Measurements from ENCODE around the gene KRTAP3-3.

Gene KRTAP3-3

DNA sequence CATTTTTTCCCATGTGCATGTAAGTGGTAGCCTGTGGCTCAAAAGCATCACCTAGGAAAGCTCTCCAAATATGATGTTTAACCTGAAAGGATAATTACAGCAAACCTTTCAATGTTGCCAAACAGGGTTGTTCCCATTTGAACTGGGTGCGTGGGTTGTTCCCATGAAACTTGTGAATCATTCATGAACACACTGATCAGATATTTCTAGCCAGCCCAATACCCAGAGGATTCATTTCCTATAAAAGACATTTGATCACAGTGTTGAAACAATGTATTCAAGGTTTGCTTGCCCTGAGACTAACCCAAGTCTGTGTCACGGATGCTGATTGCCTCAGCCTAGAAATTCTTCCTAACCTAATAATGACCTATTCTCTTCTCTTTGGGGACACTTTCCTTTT is 40.1 kb downstream of the KRTAP3-3 start:
- Histone ChIP-seq H3K9ac (ENCODE audit: low read depth, low read length, poor library complexity, severe bottlenecking) (no peak overlapping the region), H3K4me3 (ENCODE audit: low read length, poor library complexity, severe bottlenecking) (no peak overlapping the region), H3K79me2 (ENCODE audit: insufficient read depth, low read length) (no peaks in the 10 kb centered on the region), H3K4me2 (ENCODE audit: low read depth, low read length, poor library complexity, severe bottlenecking) (no peak overlapping the region), H3K36me3 (ENCODE audit: insufficient read depth, low read length) (no peaks in the 10 kb centered on the region), H3K27me3 (ENCODE audit: insufficient read depth, low read length, poor library complexity, severe bottlenecking) (peaks cover 6% of the 10 kb centered on the region), H2AFZ (ENCODE audit: low read length) (no peak overlapping the region), H3K9me2 (replicated peaks; ENCODE audit: low read depth, low read length) (no peaks in the 10 kb centered on the region), H4K20me1 (ENCODE audit: insufficient read depth, low read length, poor library complexity, severe bottlenecking) (no peaks in the 10 kb centered on the region), H3F3A (ENCODE audit: low read depth) (no peaks in the 10 kb centered on the region), H3K9me3 (ENCODE audit: insufficient read depth, low read depth, low read length) (no peaks in the 10 kb centered on the region), H3K4me1 (ENCODE audit: insufficient read depth, low read length, poor library complexity, severe bottlenecking) (no peaks in the 10 kb centered on the region)
- no peak for TF ChIP-seq EZH2phosphoT487 (IDR thresholded peaks at IDR 0.05; ENCODE audit: borderline replicate concordance)
- TF ChIP-seq, protein P1, sequence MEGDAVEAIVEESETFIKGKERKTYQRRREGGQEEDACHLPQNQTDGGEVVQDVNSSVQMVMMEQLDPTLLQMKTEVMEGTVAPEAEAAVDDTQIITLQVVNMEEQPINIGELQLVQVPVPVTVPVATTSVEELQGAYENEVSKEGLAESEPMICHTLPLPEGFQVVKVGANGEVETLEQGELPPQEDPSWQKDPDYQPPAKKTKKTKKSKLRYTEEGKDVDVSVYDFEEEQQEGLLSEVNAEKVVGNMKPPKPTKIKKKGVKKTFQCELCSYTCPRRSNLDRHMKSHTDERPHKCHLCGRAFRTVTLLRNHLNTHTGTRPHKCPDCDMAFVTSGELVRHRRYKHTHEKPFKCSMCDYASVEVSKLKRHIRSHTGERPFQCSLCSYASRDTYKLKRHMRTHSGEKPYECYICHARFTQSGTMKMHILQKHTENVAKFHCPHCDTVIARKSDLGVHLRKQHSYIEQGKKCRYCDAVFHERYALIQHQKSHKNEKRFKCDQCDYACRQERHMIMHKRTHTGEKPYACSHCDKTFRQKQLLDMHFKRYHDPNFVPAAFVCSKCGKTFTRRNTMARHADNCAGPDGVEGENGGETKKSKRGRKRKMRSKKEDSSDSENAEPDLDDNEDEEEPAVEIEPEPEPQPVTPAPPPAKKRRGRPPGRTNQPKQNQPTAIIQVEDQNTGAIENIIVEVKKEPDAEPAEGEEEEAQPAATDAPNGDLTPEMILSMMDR (conservative IDR thresholded peaks at IDR 0.05; ENCODE audit: low read length), result no peak

DNA sequence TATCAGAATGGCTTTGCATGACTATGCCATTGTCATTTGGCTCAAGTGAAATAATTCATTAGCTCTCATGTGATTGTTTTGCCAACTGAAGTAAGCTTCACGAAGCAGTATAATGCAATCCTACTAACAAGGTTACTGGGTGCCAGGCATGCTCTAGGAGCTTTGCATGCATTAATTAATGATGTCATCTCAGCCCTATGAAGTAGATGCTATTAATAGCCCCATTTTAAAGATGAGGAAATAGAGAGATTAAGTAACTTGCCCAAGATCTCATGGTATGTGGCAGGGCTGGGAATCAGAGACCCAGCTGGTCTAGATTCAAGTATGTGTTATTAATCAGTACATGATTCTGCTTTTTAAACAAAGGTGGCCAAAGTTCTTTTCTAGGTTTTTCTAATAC is 41.3 kb downstream of the KRTAP3-3 start:
- Histone ChIP-seq H3K9ac (ENCODE audit: low read depth, low read length, poor library complexity, severe bottlenecking) (no peak overlapping the region), H3K79me2 (ENCODE audit: insufficient read depth, low read length) (no peaks in the 10 kb centered on the region), H3K36me3 (ENCODE audit: insufficient read depth, low read length) (no peaks in the 10 kb centered on the region), H3K4me2 (ENCODE audit: low read depth, low read length, poor library complexity, severe bottlenecking) (no peak overlapping the region), H3K9me2 (replicated peaks; ENCODE audit: low read depth, low read length) (no peaks in the 10 kb centered on the region), H3K27me3 (ENCODE audit: insufficient read depth, low read length, poor library complexity, severe bottlenecking) (peaks cover 6% of the 10 kb centered on the region), H4K20me1 (ENCODE audit: insufficient read depth, low read length, poor library complexity, severe bottlenecking) (no peaks in the 10 kb centered on the region), H2AFZ (ENCODE audit: low read length) (no peak overlapping the region), H3F3A (ENCODE audit: low read depth) (no peaks in the 10 kb centered on the region), H3K4me1 (ENCODE audit: insufficient read depth, low read length, poor library complexity, severe bottlenecking) (no peaks in the 10 kb centered on the region), H3K9me3 (ENCODE audit: insufficient read depth, low read depth, low read length) (no peaks in the 10 kb centered on the region), H3K4me3 (ENCODE audit: low read length, poor library complexity, severe bottlenecking) (no peak overlapping the region)
- TF ChIP-seq, protein P1 (conservative IDR thresholded peaks at IDR 0.05; ENCODE audit: low read length), result no peak
- TF ChIP-seq EZH2phosphoT487 (IDR thresholded peaks at IDR 0.05; ENCODE audit: borderline replicate concordance), result no peak

DNA sequence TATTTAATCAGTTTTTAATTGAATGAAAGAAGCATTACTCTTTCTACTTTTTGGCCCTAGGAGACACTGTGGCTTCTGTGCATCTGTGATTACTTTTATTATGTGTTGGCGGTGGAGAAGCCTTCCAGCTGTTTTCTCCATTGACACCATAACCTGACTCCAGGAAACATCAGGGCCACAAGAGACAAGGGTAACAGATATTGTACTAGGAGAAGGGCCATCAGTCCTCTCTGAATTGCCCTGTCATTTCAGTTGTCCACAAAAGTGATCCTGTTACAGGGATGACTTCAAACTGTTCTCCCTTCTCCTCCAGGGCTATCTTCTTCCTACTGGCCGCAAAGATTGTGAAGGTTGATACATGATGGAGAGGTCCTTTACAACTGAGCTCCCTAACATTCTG is 41.8 kb downstream of the KRTAP3-3 start:
- Histone ChIP-seq H3K4me2 (ENCODE audit: low read depth, low read length, poor library complexity, severe bottlenecking) (no peak overlapping the region), H3K9me2 (replicated peaks; ENCODE audit: low read depth, low read length) (no peaks in the 10 kb centered on the region), H3K9me3 (ENCODE audit: insufficient read depth, low read depth, low read length) (no peaks in the 10 kb centered on the region), H3K4me1 (ENCODE audit: insufficient read depth, low read length, poor library complexity, severe bottlenecking) (no peaks in the 10 kb centered on the region), H3K27me3 (ENCODE audit: insufficient read depth, low read length, poor library complexity, severe bottlenecking) (peaks cover 6% of the 10 kb centered on the region), H3K4me3 (ENCODE audit: low read length, poor library complexity, severe bottlenecking) (no peak overlapping the region), H3F3A (ENCODE audit: low read depth) (no peaks in the 10 kb centered on the region), H4K20me1 (ENCODE audit: insufficient read depth, low read length, poor library complexity, severe bottlenecking) (no peaks in the 10 kb centered on the region), H3K79me2 (ENCODE audit: insufficient read depth, low read length) (no peaks in the 10 kb centered on the region), H2AFZ (ENCODE audit: low read length) (no peak overlapping the region), H3K9ac (ENCODE audit: low read depth, low read length, poor library complexity, severe bottlenecking) (no peak overlapping the region), H3K36me3 (ENCODE audit: insufficient read depth, low read length) (no peaks in the 10 kb centered on the region)
- TF ChIP-seq, protein P1 (conservative IDR thresholded peaks at IDR 0.05; ENCODE audit: low read length), result no peak
- no peak for TF ChIP-seq EZH2phosphoT487 (IDR thresholded peaks at IDR 0.05; ENCODE audit: borderline replicate concordance)

All from Loucy (cell line).